HepG2 (cell line): ENCODE data around the gene RDM1. TPM values are rescaled to one million over a fixed set of nuclear protein-coding genes. Genes with fewer than 3 reads are reported as not detected.

Source experiments
- AHR ChIP-seq: IDR thresholded peaks from 2 replicates; pipeline ENCODE4 v1.6.1; 2018; ENCODE audit warnings: missing genetic modification reagents, missing compliant biosample characterization
- CBX5 ChIP-seq: sonication (generic); formaldehyde crosslinking; IDR thresholded peaks from 2 replicates; pipeline ENCODE4 v1.4.0; 2020; ENCODE audit warnings: missing genetic modification reagents, borderline replicate concordance
- CCDC6 ChIP-seq: sonication (generic); formaldehyde crosslinking; IDR thresholded peaks from 2 replicates; pipeline ENCODE4 v1.8.1; 2022; ENCODE audit warnings: mild to moderate bottlenecking, missing genetic modification reagents, moderate library complexity
- ELF4 ChIP-seq: sonication (generic); formaldehyde crosslinking; IDR thresholded peaks from 2 replicates; pipeline ENCODE4 v1.5.0; 2020; ENCODE audit warnings: missing genetic modification reagents, mild to moderate bottlenecking, moderate library complexity, borderline replicate concordance
- FOXA3 ChIP-seq: IDR thresholded peaks from 2 replicates; pipeline ENCODE4 v1.6.1; 2016; ENCODE audit warnings: missing genetic modification reagents, missing compliant biosample characterization
- GPN1 ChIP-seq: sonication (generic); formaldehyde crosslinking; IDR thresholded peaks from 2 replicates; pipeline ENCODE4 v1.5.1; 2020; ENCODE audit warnings: missing genetic modification reagents, borderline replicate concordance
- MIER3 ChIP-seq: IDR thresholded peaks from 2 replicates; pipeline ENCODE4 v1.6.1; 2016; ENCODE audit warnings: missing compliant biosample characterization, borderline replicate concordance
- POLR2A ChIP-seq, 2 experiments: IDR thresholded peaks; 2 replicates each; pipeline ENCODE4 v1.6.1; 2011; ENCODE audit warnings: low read depth in 2 of 2, low read length in 2 of 2, mild to moderate bottlenecking in 1 of 2, moderate library complexity in 1 of 2; ENCODE audit not compliant: insufficient read depth in 1 of 2
- RBFOX2 ChIP-seq: fragments of 200-400 bp; formaldehyde crosslinking; IDR thresholded peaks from 2 replicates; pipeline ENCODE4 v1.6.1; 2017; ENCODE audit warnings: low read depth, mild to moderate bottlenecking, low read length
- TBX2 ChIP-seq: sonication (generic); formaldehyde crosslinking; IDR thresholded peaks from 2 replicates; pipeline ENCODE4 v1.5.0; 2020; ENCODE audit warnings: missing genetic modification reagents, mild to moderate bottlenecking, borderline replicate concordance
- U2AF2 ChIP-seq: fragments of 200-400 bp; formaldehyde crosslinking; IDR thresholded peaks from 2 replicates; pipeline ENCODE4 v1.6.1; 2017; ENCODE audit warnings: low read depth, mild to moderate bottlenecking, low read length
- ZFP37 ChIP-seq: sonication (generic); formaldehyde crosslinking; IDR thresholded peaks from 2 replicates; pipeline ENCODE4 v1.4.0; 2020; ENCODE audit warnings: missing genetic modification reagents, borderline replicate concordance
- ZKSCAN1 ChIP-seq: fragments of 150-350 bp; IDR thresholded peaks from 2 replicates; pipeline ENCODE4 v1.6.1; 2014; ENCODE audit warnings: low read length
- ZNF230 ChIP-seq: sonication (generic); formaldehyde crosslinking; IDR thresholded peaks from 2 replicates; pipeline ENCODE4 v1.4.0; 2020; ENCODE audit warnings: mild to moderate bottlenecking, missing genetic modification reagents
- ZNF432 ChIP-seq: sonication (generic); formaldehyde crosslinking; IDR thresholded peaks from 2 replicates; pipeline ENCODE4 v1.5.0; 2020; ENCODE audit warnings: missing genetic modification reagents, mild to moderate bottlenecking, borderline replicate concordance
- ZNF564 ChIP-seq: sonication (generic); formaldehyde crosslinking; IDR thresholded peaks from 2 replicates; pipeline ENCODE4 v1.8.1; 2023; ENCODE audit warnings: mild to moderate bottlenecking, missing genetic modification reagents
- ZNF768 ChIP-seq: sonication (generic); formaldehyde crosslinking; IDR thresholded peaks from 2 replicates; pipeline ENCODE4 v1.4.0; 2020; ENCODE audit warnings: missing genetic modification reagents
- ZNF772 ChIP-seq: sonication (generic); formaldehyde crosslinking; IDR thresholded peaks from 2 replicates; pipeline ENCODE4 v1.5.0; 2020; ENCODE audit warnings: mild to moderate bottlenecking, missing genetic modification reagents
- ZNF816 ChIP-seq: sonication (generic); formaldehyde crosslinking; IDR thresholded peaks from 2 replicates; pipeline ENCODE4 v1.8.0; 2022; ENCODE audit warnings: missing genetic modification reagents, mild to moderate bottlenecking, borderline replicate concordance
- polyA plus RNA-seq, 8 experiments: library from polyadenylated mRNA; depleted of rRNA in 3 of 8; stranded (reverse) in 7 of 8; unstranded in 1 of 8; fragments of >200 nt; fragmentation: Illumina TruSeq in 4 of 8; extraction: Trizol in 4 of 8; gene quantifications; 2 replicates each; pipeline versions ENCODE4 v1.2.1 to v1.2.3, GENCODE V29; 2011 to 2016; ENCODE audit warnings: low read depth in 4 of 8, missing spikeins in 1 of 8, mixed read lengths in 1 of 8; ENCODE audit not compliant: insufficient read depth in 1 of 8
- total RNA-seq, 5 experiments: library from RNA; depleted of rRNA; stranded (reverse); fragments of >200 nt; fragmentation: Illumina TruSeq; extraction: Trizol; gene quantifications; 2 replicates each; pipeline ENCODE4 v1.2.3, GENCODE V29; 2016; ENCODE audit warnings: low read depth in 1 of 5
- TF ChIP-seq, protein P1 (sequence below): sonication (generic); formaldehyde crosslinking; conservative IDR thresholded peaks from 2 replicates; pipeline ENCODE4 v1.4.0; 2020; ENCODE audit warnings: missing genetic modification reagents
- TF ChIP-seq, protein P2 (sequence below): sonication (generic); formaldehyde crosslinking; IDR thresholded peaks from 2 replicates; pipeline ENCODE4 v1.5.0; 2020; ENCODE audit warnings: missing genetic modification reagents
- TF ChIP-seq, protein P3 (sequence below): sonication (generic); formaldehyde crosslinking; IDR thresholded peaks from 2 replicates; pipeline ENCODE4 v1.4.0; 2020; ENCODE audit warnings: missing genetic modification reagents
- TF ChIP-seq, protein P4 (sequence below): sonication (generic); formaldehyde crosslinking; IDR thresholded peaks from 2 replicates; pipeline ENCODE4 v1.8.0; 2022; ENCODE audit warnings: missing genetic modification reagents, mild to moderate bottlenecking, borderline replicate concordance
- TF ChIP-seq, protein P5 (sequence below): sonication (generic); IDR thresholded peaks from 2 replicates; pipeline ENCODE4 v1.6.1; 2016; ENCODE audit warnings: low read depth, borderline replicate concordance

The RDM1 gene
- total and polyA plus RNA-seq, 2 of the 13 experiments (the other 11 are each of a cell fraction or from before 2014, with no cell fraction given), result 0.28 to 0.40 TPM

DNA sequence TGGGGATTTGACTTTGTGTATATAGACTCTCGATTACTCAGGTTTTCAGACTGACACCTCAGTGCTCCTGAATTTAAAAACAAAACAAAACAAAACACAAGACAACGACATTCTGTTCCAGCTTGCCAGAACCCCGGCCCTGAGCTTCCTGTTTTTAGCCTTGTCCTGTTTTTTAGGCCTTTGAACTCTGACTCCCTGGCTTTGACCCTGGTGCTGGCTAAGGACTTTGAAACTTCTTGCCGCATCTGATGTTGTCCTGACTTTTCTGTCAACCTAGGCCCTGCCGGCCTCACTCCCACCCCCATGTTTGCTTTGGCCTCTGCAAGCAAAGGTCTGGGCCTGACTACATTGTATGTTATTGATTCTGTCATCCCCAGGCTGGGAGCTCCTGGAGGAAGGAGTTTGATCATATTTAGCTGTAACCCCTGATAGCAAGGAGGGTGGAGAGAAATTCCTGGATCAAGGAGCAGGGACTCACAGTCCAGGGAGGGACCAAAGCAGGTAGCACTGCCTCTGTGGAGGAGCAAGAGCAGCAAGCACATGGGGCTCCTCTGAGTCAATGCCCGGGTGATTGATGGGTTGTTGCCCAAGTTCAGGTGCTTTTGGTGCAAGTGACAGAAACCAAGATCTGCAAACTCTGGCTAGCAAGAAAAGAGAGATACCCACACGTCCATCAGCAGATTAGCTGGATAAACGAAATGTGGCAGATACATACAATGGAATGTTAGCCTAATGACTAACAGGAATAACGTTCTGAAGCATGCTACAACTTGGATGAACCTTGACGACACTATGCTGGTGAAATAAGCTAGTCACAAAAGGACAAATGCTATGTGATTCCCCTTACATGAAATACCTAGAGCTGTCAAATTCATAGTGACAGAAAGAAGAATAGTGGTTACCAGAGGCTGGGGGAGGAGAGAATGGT is 43.0 kb upstream of the RDM1 start (continued):
- TF ChIP-seq GPN1 (CRISPR knock-in tag) (no peak), POLR2A (IDR thresholded peaks at IDR 0.05; ENCODE audit: insufficient read depth in 1 of 2, low read depth in 2 of 2, low read length in 2 of 2) (0 out of 4 replicates have a peak, but pooled peaks have one; percentile 29 to 40), ELF4 (CRISPR knock-in tag) (peak; percentile 67), RBFOX2 (peak; percentile 23; the same call in 1 of the 2 replicates), ZNF230 (CRISPR knock-in tag) (no peak), ZKSCAN1 (no peak), MIER3 (CRISPR knock-in tag) (peak; percentile 94; the same call in 1 of the 2 replicates), ZNF772 (CRISPR knock-in tag) (peak; percentile 45; the same call in 1 of the 2 replicates), ZFP37 (CRISPR knock-in tag) (no peak), CCDC6 (CRISPR knock-in tag) (peak; percentile 90; the same call in 1 of the 2 replicates), ZNF816 (no peak; the same call in 1 of the 2 replicates), AHR (CRISPR knock-in tag) (peak; percentile 77; the same call in 1 of the 2 replicates), ZNF432 (CRISPR knock-in tag) (no peak), TBX2 (peak; percentile 96), ZNF768 (no peak), ZNF564 (peak; percentile 76; the same call in 1 of the 2 replicates), FOXA3 (CRISPR knock-in tag) (peak; percentile 97), U2AF2 (no peak), CBX5 (CRISPR knock-in tag) (peak; percentile 89; the same call in 1 of the 2 replicates)
- TF ChIP-seq, protein P1, sequence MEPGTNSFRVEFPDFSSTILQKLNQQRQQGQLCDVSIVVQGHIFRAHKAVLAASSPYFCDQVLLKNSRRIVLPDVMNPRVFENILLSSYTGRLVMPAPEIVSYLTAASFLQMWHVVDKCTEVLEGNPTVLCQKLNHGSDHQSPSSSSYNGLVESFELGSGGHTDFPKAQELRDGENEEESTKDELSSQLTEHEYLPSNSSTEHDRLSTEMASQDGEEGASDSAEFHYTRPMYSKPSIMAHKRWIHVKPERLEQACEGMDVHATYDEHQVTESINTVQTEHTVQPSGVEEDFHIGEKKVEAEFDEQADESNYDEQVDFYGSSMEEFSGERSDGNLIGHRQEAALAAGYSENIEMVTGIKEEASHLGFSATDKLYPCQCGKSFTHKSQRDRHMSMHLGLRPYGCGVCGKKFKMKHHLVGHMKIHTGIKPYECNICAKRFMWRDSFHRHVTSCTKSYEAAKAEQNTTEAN (CRISPR knock-in tag), result no peak
- TF ChIP-seq, protein P2, sequence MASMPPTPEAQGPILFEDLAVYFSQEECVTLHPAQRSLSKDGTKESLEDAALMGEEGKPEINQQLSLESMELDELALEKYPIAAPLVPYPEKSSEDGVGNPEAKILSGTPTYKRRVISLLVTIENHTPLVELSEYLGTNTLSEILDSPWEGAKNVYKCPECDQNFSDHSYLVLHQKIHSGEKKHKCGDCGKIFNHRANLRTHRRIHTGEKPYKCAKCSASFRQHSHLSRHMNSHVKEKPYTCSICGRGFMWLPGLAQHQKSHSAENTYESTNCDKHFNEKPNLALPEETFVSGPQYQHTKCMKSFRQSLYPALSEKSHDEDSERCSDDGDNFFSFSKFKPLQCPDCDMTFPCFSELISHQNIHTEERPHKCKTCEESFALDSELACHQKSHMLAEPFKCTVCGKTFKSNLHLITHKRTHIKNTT (CRISPR knock-in tag), result no peak
- TF ChIP-seq, protein P3, sequence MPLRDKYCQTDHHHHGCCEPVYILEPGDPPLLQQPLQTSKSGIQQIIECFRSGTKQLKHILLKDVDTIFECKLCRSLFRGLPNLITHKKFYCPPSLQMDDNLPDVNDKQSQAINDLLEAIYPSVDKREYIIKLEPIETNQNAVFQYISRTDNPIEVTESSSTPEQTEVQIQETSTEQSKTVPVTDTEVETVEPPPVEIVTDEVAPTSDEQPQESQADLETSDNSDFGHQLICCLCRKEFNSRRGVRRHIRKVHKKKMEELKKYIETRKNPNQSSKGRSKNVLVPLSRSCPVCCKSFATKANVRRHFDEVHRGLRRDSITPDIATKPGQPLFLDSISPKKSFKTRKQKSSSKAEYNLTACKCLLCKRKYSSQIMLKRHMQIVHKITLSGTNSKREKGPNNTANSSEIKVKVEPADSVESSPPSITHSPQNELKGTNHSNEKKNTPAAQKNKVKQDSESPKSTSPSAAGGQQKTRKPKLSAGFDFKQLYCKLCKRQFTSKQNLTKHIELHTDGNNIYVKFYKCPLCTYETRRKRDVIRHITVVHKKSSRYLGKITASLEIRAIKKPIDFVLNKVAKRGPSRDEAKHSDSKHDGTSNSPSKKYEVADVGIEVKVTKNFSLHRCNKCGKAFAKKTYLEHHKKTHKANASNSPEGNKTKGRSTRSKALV (CRISPR knock-in tag), result no peak
- TF ChIP-seq, protein P4, sequence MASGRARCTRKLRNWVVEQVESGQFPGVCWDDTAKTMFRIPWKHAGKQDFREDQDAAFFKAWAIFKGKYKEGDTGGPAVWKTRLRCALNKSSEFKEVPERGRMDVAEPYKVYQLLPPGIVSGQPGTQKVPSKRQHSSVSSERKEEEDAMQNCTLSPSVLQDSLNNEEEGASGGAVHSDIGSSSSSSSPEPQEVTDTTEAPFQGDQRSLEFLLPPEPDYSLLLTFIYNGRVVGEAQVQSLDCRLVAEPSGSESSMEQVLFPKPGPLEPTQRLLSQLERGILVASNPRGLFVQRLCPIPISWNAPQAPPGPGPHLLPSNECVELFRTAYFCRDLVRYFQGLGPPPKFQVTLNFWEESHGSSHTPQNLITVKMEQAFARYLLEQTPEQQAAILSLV, result peak; percentile 91
- TF ChIP-seq, protein P5, sequence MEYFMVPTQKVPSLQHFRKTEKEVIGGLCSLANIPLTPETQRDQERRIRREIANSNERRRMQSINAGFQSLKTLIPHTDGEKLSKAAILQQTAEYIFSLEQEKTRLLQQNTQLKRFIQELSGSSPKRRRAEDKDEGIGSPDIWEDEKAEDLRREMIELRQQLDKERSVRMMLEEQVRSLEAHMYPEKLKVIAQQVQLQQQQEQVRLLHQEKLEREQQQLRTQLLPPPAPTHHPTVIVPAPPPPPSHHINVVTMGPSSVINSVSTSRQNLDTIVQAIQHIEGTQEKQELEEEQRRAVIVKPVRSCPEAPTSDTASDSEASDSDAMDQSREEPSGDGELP, result peak; percentile 78
